Stimulated activated CD8-positive, alpha-beta memory T cell treated with anti-CD3 and anti-CD28 coated beads, Interleukin-4, amount 100 ng/mL, for 48 hours (primary cell): ENCODE results near the gene ARHGEF4.

Experiments
- DNase-seq: peaks from one replicate; pipeline ENCODE4 v3.0.0-alpha.2; 2020

ARHGEF4 gene

GRCh38 chr2:130851624-130852382 lies 15.1 kb downstream of the ARHGEF4 start:
- no peak for DNase-seq

GRCh38 chr2:130852521-130853115 lies 15.9 kb downstream of the ARHGEF4 start:
- no peak for DNase-seq

GRCh38 chr2:130853391-130853790 lies 16.7 kb downstream of the ARHGEF4 start:
- no peak for DNase-seq

- DNase-seq: no peak
These were observed 17.6 kb downstream of the ARHGEF4 start for GRCh38 chr2:130854301-130854700.

GRCh38 chr2:130864830-130865800 lies 28.4 kb downstream of the ARHGEF4 start:
- DNase-seq: no peak

- no peak for DNase-seq
These were observed 32.9 kb downstream of the ARHGEF4 start for GRCh38 chr2:130869441-130870160.

GRCh38 chr2:130870161-130870485 lies 33.4 kb downstream of the ARHGEF4 start:
- DNase-seq: no peak

- DNase-seq: no peak
These were observed 34.1 kb downstream of the ARHGEF4 start for GRCh38 chr2:130870779-130871178.

GRCh38 chr2:130871843-130872740 lies 35.4 kb downstream of the ARHGEF4 start:
- no peak for DNase-seq

GRCh38 chr2:130872741-130873125 lies 36.0 kb downstream of the ARHGEF4 start:
- no peak for DNase-seq

GRCh38 chr2:130873700-130874346 lies 37.1 kb downstream of the ARHGEF4 start:
- peak; percentile 82 for DNase-seq

GRCh38 chr2:130874512-130874911 lies 37.8 kb downstream of the ARHGEF4 start:
- DNase-seq: no peak

- no peak for DNase-seq
These were observed 39.2 kb downstream of the ARHGEF4 start for GRCh38 chr2:130875935-130876334.

GRCh38 chr2:130877258-130877657 lies 40.5 kb downstream of the ARHGEF4 start:
- no peak for DNase-seq

- no peak for DNase-seq
These were observed 41.6 kb downstream of the ARHGEF4 start for GRCh38 chr2:130878316-130878715.

GRCh38 chr2:130878933-130879332 lies 42.2 kb downstream of the ARHGEF4 start:
- no peak for DNase-seq

GRCh38 chr2:130882111-130882690 lies 45.5 kb downstream of the ARHGEF4 start:
- no peak for DNase-seq

GRCh38 chr2:130882991-130883390 lies 46.3 kb downstream of the ARHGEF4 start:
- no peak for DNase-seq

GRCh38 chr2:130883496-130883895 lies 46.8 kb downstream of the ARHGEF4 start:
- no peak for DNase-seq

GRCh38 chr2:130884013-130884412 lies 47.3 kb downstream of the ARHGEF4 start:
- no peak for DNase-seq

- DNase-seq: no peak
These were observed 47.8 kb downstream of the ARHGEF4 start for GRCh38 chr2:130884503-130884902.
